Right lung (tissue), 5 donors: ENCODE results near the gene GTF2IRD1. TPM values are rescaled to one million over a fixed set of nuclear protein-coding genes. Genes with fewer than 3 reads are reported as not detected.
"Not testable (repeated sequence)": the region's sequence is repeated elsewhere in the genome, so short reads cannot be mapped to it uniquely, and the experiment has no call there.

ENCODE experiments used
- DNase-seq, 2 donors: peaks; one replicate each; pipeline ENCODE4 v3.0.0-alpha.2; 2013
- polyA plus RNA-seq, 5 donors: library from polyadenylated mRNA; unstranded; fragments of 120-200 nt; gene quantifications; one replicate each; pipeline versions ENCODE4 v1.2.1 to v1.2.3, GENCODE V29; 2013; ENCODE audit warnings: inconsistent platforms in 1 of 5, low replicate concordance in 1 of 5; ENCODE audit not compliant: insufficient read length in 5 of 5, insufficient read depth in 1 of 5

The GTF2IRD1 gene
- polyA plus RNA-seq, 5 donors: 28.0 to 35.6 (median 33.1) TPM

GRCh38 chr7:74489997-74490945, 36.6 kb downstream of the GTF2IRD1 start:
- DNase-seq: no peak

- not testable (repeated sequence) for DNase-seq
Observed at GRCh38 chr7:74491490-74491889, 37.8 kb downstream of the GTF2IRD1 start.

GRCh38 chr7:74493295-74493694, 39.6 kb downstream of the GTF2IRD1 start:
- no peak for DNase-seq

- no peak for DNase-seq
Observed at GRCh38 chr7:74494076-74494548, 40.4 kb downstream of the GTF2IRD1 start.

- no peak for DNase-seq
Observed at GRCh38 chr7:74495112-74496086, 41.7 kb downstream of the GTF2IRD1 start.

GRCh38 chr7:74496272-74496671, 42.6 kb downstream of the GTF2IRD1 start:
- DNase-seq: no peak

GRCh38 chr7:74496773-74497172, 43.1 kb downstream of the GTF2IRD1 start:
- DNase-seq: not testable (repeated sequence)

- no peak for DNase-seq
Observed at GRCh38 chr7:74498354-74498753, 44.6 kb downstream of the GTF2IRD1 start.

- DNase-seq: no peak
Observed at GRCh38 chr7:74498996-74499834, 45.5 kb downstream of the GTF2IRD1 start.

- no peak for DNase-seq
Observed at GRCh38 chr7:74499835-74500388, 46.2 kb downstream of the GTF2IRD1 start.

GRCh38 chr7:74501298-74501697, 47.6 kb downstream of the GTF2IRD1 start:
- DNase-seq: no peak

- no peak for DNase-seq
Observed at GRCh38 chr7:74502216-74502891, 48.6 kb downstream of the GTF2IRD1 start.

- DNase-seq: no peak
Observed at GRCh38 chr7:74503061-74503460, 49.4 kb downstream of the GTF2IRD1 start.

GRCh38 chr7:74503943-74504342, 50.2 kb downstream of the GTF2IRD1 start:
- DNase-seq: no peak

- DNase-seq: peak; percentile 70 to 75
Observed at GRCh38 chr7:74505471-74506324, 52.0 kb downstream of the GTF2IRD1 start.

- DNase-seq: no peak
Observed at GRCh38 chr7:74506325-74506724, 52.6 kb downstream of the GTF2IRD1 start.

- DNase-seq: no peak
Observed at GRCh38 chr7:74507538-74508319, 54.0 kb downstream of the GTF2IRD1 start.

- DNase-seq: not testable (repeated sequence)
Observed at GRCh38 chr7:74509453-74509852, 55.7 kb downstream of the GTF2IRD1 start.
